ENCODE data around the gene KDM7A. TPM values are rescaled to one million over a fixed set of nuclear protein-coding genes. Genes with fewer than 3 reads are reported as not detected.

The KDM7A gene
- total and polyA plus RNA-seq, 9 of the 15 experiments (the other 6 are each of a cell fraction or from before 2014, with no cell fraction given), result 0.90 to 8.4 (median 7.0) TPM

DNA sequence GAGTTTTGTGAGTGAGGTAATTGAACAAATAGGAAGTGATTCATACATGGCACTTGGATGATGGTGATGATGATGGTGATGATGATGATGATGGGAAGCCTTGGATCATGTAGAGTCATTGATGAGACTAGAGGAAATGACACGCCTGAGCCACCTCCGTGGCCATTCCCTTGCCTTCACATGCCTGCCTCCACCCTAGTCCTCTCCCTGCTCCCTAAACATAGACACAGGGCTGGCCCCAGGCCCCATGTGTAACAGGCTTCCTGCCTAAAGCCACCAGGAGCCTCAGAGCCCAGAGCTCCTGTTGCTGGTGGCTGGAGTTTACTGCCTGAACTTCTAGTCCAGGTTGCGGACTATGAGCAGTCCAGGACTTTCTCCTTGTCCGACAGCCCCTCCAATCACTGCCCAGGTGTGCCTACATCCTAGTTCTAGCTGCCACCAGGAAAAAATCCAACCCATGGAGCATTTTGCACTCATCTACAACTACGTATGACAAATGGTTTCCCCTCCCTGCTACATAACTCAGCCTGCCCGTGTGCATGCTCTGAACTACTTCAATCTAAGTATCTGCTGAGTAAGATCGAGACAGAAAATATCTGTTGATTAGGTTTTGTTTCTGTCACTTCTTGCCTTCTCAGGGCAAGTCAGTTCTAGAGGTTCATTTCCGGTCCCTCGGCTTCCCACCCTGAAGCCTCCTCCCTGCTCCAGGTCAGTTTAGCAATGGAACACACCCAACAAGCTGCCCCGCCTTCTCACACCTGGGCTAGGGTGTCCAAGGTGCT is 35.5 kb upstream of the KDM7A start:
- no peak overlapping the region for H3K4me2 ChIP-seq (ENCODE audit: insufficient read depth, low read length)
- no peaks in the 10 kb centered on the region for H3K79me2 ChIP-seq (ENCODE audit: control insufficient read depth, insufficient read depth, low read length)
- ATAC-seq (peak; percentile 33), DNase-seq (ENCODE audit: extremely low read depth in 1 of 4, low spot score in 3 of 4) (no peak), FAIRE-seq (no peak)
- TF ChIP-seq, protein P1, sequence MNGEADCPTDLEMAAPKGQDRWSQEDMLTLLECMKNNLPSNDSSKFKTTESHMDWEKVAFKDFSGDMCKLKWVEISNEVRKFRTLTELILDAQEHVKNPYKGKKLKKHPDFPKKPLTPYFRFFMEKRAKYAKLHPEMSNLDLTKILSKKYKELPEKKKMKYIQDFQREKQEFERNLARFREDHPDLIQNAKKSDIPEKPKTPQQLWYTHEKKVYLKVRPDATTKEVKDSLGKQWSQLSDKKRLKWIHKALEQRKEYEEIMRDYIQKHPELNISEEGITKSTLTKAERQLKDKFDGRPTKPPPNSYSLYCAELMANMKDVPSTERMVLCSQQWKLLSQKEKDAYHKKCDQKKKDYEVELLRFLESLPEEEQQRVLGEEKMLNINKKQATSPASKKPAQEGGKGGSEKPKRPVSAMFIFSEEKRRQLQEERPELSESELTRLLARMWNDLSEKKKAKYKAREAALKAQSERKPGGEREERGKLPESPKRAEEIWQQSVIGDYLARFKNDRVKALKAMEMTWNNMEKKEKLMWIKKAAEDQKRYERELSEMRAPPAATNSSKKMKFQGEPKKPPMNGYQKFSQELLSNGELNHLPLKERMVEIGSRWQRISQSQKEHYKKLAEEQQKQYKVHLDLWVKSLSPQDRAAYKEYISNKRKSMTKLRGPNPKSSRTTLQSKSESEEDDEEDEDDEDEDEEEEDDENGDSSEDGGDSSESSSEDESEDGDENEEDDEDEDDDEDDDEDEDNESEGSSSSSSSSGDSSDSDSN (IDR thresholded peaks at IDR 0.05; ENCODE audit: borderline replicate concordance in 1 of 2, low read depth in 2 of 2, low read length in 2 of 2), result no peak
- TF ChIP-seq ID3 (CRISPR knock-in tag; IDR thresholded peaks at IDR 0.05), result no peak
- 0 out of 2 replicates have a peak, but pooled peaks have one; percentile 9 for TF ChIP-seq ID3 (tag; IDR thresholded peaks at IDR 0.05)
- peak; percentile 24; the same call in 1 of the 2 replicates for TF ChIP-seq ZNF431 (CRISPR knock-in tag; IDR thresholded peaks at IDR 0.05)
- 0 out of 2 replicates have a peak, but pooled peaks have one; percentile 18 for TF ChIP-seq C11orf30 (IDR thresholded peaks at IDR 0.05; ENCODE audit: low read depth)
- 0 out of 2 replicates have a peak, but pooled peaks have one; percentile 30 for TF ChIP-seq ZNF316 (IDR thresholded peaks at IDR 0.05)
- TF ChIP-seq, protein P2, sequence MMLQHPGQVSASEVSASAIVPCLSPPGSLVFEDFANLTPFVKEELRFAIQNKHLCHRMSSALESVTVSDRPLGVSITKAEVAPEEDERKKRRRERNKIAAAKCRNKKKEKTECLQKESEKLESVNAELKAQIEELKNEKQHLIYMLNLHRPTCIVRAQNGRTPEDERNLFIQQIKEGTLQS (IDR thresholded peaks at IDR 0.05), result peak; percentile 66
- TF ChIP-seq, protein P2 (CRISPR knock-in tag; conservative IDR thresholded peaks at IDR 0.05), result no peak
- no peak for TF ChIP-seq CREB3L1 (IDR thresholded peaks at IDR 0.05; ENCODE audit: borderline replicate concordance, low read depth)
- no peak overlapping the region for H3K27ac ChIP-seq (ENCODE audit: extremely low read depth, low read depth, low read length)
- peaks cover 0 to 5% of the 10 kb centered on the region in 2 experiments; a peak in 1 of 5 replicates for H3K4me1 ChIP-seq (replicated peaks in 1 of 2; ENCODE audit: control insufficient read depth in 2 of 2, insufficient read depth in 2 of 2, low read length in 2 of 2)
- no peaks in the 10 kb centered on the region for H4K20me1 ChIP-seq (replicated peaks; ENCODE audit: control insufficient read depth, insufficient read depth, low read length)
- WGBS (ENCODE audit: insufficient coverage, low coverage, missing lambda C conversion rate), result 13% methylated on average over 10 of the region's 10 CpGs
- no peaks in the 10 kb centered on the region for H3K9me3 ChIP-seq (replicated peaks; ENCODE audit: control insufficient read depth, insufficient read depth, low read depth, low read length)
- ChIA-PET CTCF (ENCODE audit: low intra/inter-chr PET ratio) (no interaction called here), POLR2A (interaction anchor here (0.9 to 1.5 kb wide), 2 partner anchors 8 to 13 kb away, joined by 4 to 5 read pairs; no protein-coding TSS in a partner anchor)
- no peaks in the 10 kb centered on the region for H3K36me3 ChIP-seq (ENCODE audit: control insufficient read depth, insufficient read depth, low read length)
- no peaks in the 10 kb centered on the region for H3K9me1 ChIP-seq (ENCODE audit: control insufficient read depth, insufficient read depth, low read length)
- 0 out of 2 replicates have a peak overlapping the region, but pooled peaks have one; percentile 1 for H2AFZ ChIP-seq (ENCODE audit: low read depth, low read length)
- intact Hi-C loops (cut with micrococcal nuclease), result no loop called here
- BruUV-seq (replicated peaks), result no TSS peak
- peaks cover 12 to 44% of the 10 kb centered on the region in 2 experiments for H3K27me3 ChIP-seq (ENCODE audit: control insufficient read depth in 2 of 2, insufficient read depth in 2 of 2, low read length in 2 of 2)
- no peak overlapping the region for H3K4me3 ChIP-seq
- in situ Hi-C loops (cut with MboI), result no loop called here
- H3K9ac ChIP-seq (ENCODE audit: insufficient read depth in 1 of 2, low read depth in 2 of 2, low read length in 2 of 2), result 0 out of 4 replicates have a peak overlapping the region, but pooled peaks of 1 of the 2 experiments have one; percentile 1

All from K562 (cell line).